COLO829 (cell line): Measurements from ENCODE around the gene PSME1.

Experiments
- DNase-seq: peaks from one replicate; pipeline ENCODE4 v3.0.0; 2012; ENCODE audit warnings: low spot score

The PSME1 gene

DNA sequence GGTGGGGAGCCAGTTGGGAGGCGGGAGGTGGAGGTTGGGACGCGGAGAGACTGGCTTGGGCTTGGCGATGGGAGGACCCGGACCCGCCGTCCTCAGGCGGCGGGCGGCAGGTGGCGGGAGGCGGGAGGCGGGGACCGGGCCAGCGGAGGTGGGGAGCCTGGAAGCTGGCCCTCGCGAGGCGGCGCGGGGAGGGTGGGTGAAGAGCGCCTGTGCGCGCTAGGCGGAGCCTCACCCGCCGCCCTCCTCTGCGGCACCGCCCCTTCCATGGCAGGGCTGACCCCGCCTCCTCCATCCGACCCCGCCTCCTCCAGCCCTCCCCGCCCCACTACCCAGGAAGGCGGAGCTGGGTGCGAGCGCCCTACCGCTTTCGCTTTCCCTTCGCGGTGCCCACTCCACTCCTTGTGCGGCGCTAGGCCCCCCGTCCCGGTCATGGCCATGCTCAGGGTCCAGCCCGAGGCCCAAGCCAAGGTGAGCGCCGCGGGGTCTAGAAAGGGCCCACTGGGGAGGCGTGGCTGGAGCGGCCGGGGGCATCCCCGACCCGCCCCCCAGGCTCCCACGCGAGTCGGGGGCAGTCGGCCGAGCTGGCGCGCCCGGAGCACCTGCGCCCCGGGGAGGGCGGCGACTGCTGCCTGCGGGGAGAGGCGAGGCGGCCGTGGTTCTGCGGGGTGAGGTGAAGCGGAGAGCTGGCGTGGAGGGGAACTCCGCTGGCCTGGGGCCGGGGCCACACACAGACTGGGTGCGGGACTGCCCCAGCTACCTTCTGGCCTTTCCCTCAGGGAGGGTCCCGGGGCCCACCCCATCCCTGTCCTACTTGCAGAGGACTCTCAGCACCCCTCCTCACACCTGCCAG lies at the start of gene PSME1:
Gene PSME1 (plus strand): TSS at position 361 of the 850 bp plus-strand sequence. CDS start 69 bp downstream, at position 430.
- DNase-seq, result peak; percentile 91

DNA sequence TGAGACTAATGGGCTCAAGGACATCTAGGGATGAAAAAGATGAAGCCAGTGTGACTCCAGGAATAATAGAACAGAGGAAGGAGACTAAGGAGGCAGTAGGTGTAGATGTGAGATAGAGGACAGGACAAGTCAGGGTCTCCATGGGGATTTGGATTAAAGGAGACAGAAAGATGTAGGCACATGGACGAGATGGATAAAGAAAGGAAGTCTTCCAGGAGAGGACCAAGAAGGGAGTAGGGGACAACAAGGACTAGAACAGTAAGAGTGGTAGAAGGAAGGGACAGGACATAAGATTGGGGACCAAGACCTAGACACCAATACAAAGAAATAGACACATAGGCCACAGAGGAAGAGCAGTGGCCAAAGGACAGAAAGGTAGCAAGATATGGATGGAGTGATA lies 49.0 kb upstream of the PSME1 start:
- no peak for DNase-seq

DNA sequence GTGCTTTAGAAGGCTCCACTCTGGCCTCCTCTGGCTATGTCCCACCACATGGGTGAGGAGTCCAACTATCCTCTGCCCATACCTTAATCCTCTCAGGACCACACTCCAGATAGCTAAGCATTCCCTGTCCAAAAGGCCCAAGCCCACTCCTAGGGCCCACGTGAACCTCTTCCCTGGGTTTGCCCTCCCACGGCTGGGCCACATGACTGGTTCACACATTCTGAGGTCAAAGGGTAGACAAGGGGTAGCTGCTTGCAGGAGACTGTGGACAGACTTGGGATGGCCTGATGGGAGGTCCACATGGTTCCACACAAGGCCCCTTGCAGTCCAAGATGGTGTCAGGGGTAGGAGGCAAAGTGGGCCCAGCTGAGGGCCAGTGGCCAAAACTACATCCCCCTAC lies 47.9 kb upstream of the PSME1 start:
- no peak for DNase-seq

DNA sequence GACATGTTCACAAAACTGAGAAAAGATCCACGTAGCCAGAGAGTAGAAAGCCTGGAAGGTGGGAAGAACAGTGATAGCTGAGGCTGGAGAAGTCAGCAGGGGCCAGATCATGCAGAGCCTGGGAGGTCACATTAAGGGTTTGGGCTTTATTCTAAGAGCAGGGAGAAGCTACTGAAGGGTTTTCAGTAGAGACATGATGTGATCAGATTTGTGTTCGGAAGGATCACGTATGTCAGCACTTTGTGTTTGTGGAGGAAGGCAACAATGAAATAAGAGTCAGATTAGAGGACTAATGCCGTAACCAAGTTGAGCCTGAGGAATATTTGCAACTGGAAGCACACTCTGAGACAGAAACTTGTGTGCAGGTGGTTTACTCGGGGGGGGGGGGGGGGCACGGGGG lies 46.1 kb upstream of the PSME1 start:
- DNase-seq, result no peak

DNA sequence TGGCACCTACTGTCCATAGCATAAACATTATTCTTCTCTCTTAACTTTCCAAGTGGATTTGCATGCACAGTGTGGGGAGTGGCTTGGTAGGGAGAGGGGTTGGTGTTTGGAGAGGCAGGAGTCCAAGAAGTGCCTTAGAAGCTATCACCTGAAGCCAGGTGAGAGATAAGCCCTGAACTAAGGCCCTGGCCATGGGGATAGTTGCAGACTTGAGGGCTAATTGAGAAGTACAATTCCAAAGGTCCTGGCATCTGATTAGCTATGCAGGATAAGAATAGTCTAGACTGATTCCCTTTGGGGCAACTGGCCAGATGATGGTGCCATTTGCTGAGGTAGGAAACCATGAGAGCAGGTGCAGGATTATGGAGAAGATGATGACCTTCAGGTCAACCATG lies 43.9 kb upstream of the PSME1 start:
- no peak for DNase-seq

DNA sequence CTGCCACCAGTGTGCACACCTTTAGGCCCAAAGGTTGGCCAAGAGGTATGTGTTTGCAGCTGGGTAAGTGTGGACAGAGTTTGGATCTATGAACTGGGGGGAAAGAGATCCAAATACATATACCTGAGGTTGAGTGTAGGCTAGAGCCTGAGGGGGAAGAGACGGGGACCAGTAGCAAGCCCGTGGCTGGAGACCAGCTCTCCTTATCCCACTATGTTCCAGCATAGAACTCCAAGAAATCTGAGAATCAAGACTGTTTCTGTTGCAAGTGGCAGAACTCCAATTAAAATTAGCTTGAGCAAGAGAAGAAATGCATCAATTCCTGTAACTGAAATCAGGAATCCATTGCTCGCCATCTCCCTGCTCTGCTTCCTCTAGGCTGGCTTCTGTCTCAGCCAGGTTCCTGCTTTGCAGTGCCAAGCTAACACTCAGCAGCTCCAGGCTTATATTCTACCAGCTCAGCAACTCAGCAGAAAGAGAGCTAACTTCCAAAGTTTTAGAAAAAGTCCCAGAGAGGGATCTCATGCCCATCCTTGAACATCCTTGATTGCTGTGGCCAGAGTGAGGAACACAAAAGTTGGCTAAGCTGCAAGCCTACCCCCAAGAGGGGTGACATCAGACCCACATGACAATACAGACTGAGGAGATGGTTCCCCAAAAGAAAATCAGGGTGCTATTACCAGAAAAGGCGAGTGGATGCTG lies 43.3 kb upstream of the PSME1 start:
- no peak for DNase-seq

DNA sequence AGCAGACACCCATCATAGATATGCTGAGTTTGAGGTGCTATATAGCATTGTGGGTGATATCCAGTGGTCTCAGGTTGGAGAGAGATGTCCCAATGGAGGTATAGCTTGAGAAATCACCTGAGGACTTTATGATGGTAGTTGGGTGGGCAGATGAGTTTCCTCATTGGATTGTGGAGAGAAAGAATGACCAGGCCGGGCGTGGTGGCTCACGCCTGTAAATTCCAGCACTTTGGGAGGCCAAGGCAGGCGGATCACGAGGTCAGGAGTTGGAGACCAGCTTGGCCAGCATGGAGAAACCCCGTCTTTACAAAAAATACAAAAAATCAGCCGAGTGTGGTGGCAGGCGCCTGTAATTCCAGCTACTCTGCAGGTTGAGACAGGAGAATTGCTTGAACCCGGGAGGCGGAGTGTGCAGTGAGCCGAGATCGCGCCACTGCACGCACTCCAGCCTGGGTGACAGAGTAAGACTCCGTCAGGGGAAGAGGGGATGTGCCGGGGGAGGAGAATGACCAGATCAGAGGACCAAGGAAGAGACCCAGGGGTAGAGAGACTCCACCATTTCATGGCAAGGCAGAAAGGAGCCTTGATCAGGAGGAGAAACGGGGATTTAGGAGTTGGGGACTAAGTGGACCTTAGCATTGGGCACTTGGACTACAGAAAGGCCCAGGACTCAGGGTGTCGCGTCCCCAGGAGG lies 42.6 kb upstream of the PSME1 start:
- DNase-seq, result no peak

DNA sequence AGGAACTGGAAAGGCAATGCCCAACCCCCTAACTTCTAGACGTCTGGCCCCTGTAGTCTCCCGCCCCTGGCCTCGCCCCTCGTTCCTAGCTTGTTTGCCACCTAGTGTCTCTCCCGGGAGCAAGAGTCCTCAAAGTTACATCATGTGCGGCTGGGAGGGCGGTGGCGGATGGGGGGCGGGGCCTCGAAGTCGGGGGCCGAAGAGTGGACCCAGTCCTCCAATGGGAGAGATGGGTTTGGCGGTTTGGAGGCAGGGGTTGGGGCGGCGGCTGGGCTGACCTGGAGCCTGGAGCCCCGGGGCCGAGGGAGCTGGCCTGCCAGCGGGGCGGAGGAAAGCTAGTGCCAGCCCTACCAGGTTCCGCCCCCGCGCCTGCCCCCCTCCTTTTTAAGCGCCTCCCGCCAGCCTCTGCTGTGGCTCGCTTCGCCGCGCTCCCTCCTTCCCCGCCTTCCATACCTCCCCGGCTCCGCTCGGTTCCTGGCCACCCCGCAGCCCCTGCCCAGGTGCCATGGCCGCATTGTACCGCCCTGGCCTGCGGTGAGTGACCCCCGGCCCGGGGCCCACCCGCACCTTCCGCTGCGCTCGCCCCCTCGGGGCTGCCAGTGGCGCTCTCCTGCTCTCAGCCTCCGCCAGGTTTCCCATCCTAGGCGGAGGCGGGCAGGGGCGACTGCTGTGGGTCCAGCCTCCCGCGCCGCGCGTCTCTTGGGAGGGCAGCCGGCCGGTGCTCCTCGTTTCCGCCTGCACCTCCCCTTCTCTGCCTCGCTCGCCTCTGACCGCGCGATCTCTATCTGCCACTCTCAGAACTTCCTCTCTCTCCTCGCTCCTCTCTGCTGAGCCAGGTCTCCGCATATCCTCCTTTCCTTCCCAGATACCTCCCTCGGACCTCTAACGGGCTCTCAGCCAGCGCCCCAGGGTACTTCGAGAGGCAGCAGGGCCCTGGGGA lies 41.8 kb upstream of the PSME1 start, which contains the start of gene PCK2:
Gene PCK2 (plus strand): TSS at position 411 of the 940 bp plus-strand sequence. CDS start 95 bp downstream, at position 506.
- DNase-seq, result peak; percentile 78

DNA sequence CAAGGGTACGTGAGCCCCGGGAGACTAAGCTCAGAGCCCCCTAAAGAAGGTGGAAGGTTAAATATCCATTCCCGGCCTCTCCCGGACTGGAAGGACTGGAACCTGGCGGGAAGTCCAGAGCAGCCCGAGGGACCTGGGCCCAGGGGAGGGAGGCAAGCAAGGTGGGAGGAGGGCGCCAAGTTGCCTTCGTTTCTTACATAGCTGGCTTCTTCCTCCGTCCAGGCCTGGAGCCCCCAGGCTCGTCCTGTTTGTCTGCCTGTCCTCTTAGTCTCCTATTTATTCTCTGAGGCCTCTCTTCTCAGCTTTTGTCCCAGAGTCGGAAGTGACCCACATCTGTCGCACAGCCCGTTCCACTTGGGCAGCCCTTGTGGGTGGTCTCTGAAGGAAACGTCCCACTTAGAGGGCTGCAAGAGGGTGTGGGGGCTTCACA lies 41.1 kb upstream of the PSME1 start:
- no peak for DNase-seq

DNA sequence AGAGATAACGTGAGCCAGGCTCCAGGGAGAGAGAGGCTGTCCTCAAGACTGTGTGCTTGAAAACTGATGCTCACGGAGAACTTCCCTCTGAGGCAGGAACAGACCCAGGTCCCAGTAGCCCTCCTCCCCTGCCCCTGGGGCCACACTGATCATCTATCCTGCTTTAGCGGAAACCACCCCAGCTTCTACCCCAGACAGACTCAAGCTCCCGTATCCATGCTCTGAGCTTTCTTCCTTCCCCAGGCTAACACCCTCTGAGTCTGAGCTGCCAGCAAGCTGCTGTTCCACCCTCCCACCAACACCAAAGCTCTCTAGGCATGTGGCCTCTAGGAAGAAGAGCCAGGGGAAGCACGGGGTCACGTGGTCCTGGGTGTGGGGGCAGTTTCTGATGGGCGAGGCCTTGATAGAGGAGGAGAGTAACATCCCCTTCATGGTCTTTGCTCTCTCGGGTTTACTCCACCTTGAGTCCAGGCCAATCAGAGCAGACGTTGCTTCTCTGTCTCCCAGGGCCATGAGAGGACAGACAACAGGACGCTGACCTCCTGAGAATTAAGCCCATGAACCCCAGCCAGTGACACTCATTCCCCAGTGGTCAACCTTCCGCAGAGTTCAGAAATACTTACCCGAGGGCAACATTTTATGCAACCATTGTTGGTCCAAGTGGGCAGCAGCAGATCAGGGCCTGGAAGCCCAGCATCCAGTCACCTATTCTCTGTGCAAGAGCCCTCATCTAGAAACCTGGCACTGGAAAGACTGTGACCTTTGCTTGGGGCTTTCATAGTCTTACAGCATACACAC lies 40.5 kb upstream of the PSME1 start:
- peak; percentile 56 for DNase-seq

DNA sequence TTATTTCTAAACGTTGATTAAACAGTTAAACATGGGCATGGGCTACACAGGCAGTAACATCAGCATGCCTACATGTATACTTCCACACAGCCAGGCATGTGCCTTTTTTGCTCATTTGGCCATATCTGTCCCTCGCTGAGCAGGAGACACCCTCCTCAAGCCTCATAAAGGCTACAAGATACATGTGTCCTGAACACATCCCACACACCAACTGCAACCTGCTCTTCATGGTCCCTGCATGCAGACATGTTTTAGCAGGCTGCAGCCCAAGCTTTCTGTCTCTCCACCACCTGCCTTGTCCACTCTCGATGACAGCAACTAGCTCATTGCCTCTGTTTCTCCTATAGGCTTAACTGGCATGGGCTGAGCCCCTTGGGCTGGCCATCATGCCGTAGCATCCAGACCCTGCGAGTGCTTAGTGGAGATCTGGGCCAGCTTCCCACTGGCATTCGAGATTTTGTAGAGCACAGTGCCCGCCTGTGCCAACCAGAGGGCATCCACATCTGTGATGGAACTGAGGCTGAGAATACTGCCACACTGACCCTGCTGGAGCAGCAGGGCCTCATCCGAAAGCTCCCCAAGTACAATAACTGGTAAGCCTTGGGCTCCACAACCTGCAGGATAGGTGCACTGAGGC lies 39.3 kb upstream of the PSME1 start:
- DNase-seq, result no peak

DNA sequence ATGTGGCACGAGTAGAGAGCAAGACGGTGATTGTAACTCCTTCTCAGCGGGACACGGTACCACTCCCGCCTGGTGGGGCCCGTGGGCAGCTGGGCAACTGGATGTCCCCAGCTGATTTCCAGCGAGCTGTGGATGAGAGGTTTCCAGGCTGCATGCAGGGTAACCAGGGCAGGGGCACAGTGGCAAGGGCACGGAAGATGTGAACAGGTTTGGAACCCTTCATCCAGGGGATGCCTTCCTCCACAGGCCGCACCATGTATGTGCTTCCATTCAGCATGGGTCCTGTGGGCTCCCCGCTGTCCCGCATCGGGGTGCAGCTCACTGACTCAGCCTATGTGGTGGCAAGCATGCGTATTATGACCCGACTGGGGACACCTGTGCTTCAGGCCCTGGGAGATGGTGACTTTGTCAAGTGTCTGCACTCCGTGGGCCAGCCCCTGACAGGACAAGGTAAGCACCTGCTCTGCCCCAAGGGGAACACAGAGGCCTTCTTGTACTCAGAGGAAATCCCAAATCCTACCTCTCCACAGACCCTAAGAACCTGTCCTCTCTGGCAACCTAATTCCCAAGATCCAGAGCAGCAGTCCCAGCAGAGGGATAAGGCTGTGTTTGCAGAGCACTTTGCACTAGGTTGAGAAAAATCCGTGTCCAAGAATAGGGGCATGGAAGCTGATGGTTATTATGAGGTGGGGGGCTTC lies 37.6 kb upstream of the PSME1 start:
- DNase-seq, result no peak

DNA sequence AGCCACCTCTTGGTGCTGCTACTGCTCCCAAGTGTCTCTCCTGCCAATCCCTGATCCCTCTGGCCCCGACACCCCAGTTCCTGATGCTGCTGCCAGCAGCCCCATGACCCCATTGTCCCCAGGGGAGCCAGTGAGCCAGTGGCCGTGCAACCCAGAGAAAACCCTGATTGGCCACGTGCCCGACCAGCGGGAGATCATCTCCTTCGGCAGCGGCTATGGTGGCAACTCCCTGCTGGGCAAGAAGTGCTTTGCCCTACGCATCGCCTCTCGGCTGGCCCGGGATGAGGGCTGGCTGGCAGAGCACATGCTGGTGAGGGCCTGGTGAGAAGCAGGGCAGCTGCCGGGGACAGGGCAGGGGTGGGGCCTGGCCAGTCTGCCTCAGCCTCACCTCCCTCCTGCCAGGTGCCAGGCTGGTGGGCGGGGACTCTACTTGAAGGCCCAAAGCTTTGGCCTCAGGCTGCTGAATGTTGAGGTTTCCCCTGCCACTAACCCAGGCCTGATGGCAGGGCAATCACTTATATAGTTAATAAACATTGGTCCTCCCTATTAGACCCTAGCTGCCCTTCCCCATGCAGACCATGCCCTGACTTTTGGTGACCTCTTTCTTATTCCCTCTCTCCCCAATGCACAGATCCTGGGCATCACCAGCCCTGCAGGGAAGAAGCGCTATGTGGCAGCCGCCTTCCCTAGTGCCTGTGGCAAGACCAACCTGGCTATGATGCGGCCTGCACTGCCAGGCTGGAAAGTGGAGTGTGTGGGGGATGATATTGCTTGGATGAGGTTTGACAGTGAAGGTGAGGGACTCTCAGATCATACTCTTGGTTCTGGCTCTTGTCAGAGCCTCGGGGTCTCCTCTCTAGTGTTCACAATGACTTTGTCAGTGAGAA lies 36.8 kb upstream of the PSME1 start:
- no peak for DNase-seq

DNA sequence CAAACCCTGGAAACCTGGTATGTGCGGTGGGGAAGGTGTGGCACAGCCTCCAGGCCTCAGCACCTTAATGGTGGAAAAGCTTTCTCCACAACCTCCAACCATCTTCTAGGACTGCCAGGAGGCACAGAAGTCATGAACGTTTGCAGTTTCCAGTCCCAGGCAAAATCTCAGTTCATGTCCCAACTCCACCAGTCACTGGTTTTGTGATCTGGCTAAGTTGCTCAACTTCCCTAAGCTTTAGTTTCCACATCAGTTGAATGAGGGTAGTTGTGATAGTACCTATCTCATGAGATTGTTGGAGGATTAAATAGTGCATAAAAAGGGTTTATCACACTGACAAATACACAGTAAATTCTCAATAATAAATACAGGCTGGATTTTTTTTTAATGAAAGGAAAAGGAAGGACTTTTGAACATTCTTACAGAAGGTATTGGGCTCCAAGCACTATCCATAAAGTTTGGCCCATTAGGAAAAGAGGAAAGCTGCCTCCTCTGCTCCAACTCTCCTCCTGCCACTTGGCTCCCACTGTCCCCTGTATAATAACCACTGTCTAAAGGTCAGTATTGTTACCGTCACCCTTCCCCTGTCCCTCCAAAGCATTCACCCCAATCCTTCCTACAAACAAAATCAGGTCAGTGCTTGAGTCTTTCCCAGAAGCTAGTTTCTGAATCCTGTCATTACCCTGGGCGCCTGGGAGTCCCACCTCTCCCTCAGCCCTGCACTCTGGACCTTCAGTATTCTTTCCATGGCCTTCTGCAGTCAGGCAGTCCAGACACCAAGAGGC lies 35.6 kb upstream of the PSME1 start:
- DNase-seq, result no peak

DNA sequence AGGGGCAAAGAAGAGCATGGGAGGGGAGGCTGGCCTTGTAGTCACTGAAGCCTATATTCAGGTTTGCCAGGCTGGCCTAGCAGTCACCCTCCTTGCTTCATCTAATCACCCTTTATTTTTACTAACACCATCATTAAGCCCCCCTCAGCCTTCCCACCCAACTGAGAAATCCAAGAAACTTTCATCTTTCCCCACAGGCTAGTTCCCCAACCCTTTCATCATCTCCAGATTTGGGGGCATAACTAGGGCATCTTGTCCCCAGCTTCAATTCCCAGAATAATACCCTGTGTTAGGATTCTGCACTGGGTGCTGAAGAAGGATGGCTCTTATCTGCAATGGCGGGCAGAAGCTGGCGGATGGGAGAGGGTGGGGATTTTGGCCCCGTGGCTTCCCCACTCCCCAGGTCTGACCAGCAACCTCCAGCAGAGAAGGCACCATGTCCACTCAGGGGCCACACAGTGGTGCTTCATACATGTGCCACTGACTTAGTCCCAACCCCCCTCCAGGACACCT lies 35.0 kb upstream of the PSME1 start:
- no peak for DNase-seq

DNA sequence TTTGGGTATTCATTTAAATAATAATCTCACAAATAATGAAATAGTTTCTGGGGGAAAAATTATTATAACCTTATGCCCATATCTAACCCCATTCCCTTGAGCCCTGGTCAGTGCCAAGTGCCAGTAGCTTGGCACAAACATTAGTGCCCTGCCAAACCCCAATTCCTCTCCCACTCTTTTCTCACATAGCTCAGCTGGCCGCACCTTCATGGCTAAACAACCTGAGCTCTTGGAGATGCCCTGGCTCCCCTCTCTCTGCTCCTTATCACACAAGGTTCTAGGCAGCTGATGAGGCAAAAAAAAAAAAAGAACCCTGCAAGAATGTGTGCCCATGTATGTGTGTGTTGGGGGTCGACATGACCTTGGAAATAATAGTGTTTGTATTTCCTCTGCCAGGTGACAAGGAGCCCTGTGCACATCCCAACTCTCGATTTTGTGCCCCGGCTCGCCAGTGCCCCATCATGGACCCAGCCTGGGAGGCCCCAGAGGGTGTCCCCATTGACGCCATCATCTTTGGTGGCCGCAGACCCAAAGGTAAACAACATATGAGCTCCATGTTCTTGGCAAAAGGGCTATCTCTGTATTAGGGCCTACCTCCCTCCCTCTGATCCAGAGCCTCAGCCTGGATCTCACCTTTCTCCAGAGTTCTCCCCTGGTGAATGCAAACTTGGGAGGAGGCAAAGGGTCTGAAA lies 33.5 kb upstream of the PSME1 start:
- DNase-seq, result no peak

DNA sequence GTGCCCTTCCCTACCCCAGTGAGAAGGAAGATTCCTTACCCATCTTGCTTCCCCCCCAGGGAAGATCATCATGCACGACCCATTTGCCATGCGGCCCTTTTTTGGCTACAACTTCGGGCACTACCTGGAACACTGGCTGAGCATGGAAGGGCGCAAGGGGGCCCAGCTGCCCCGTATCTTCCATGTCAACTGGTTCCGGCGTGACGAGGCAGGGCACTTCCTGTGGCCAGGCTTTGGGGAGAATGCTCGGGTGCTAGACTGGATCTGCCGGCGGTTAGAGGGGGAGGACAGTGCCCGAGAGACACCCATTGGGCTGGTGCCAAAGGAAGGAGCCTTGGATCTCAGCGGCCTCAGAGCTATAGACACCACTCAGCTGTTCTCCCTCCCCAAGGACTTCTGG lies 32.5 kb upstream of the PSME1 start:
- no peak for DNase-seq
